HG03196 (cell line): Measurements from ENCODE around the gene EHD4.

Source experiments
- ATAC-seq: cut with Tn5 transposase; IDR thresholded peaks from one replicate; pipeline ENCODE4 v1.9.1; 2021; ENCODE audit not compliant: unreplicated experiment

The EHD4 gene

GRCh38 chr15:41921167-41921566 lies 51.2 kb downstream of the EHD4 start:
- no peak for ATAC-seq

- ATAC-seq = no peak
Measured at GRCh38 chr15:41919954-41920538, 52.3 kb downstream of the EHD4 start.

- no peak for ATAC-seq
Measured at GRCh38 chr15:41919201-41919820, 53.0 kb downstream of the EHD4 start.

GRCh38 chr15:41918506-41919126 lies 53.7 kb downstream of the EHD4 start:
- ATAC-seq = no peak

GRCh38 chr15:41917767-41918430 lies 54.5 kb downstream of the EHD4 start:
- ATAC-seq = no peak

- ATAC-seq = no peak
Measured at GRCh38 chr15:41915255-41915994, 56.9 kb downstream of the EHD4 start.

- ATAC-seq = no peak
Measured at GRCh38 chr15:41914411-41914810, 57.9 kb downstream of the EHD4 start.

- ATAC-seq = no peak
Measured at GRCh38 chr15:41913256-41913655, 59.1 kb downstream of the EHD4 start.

- ATAC-seq = no peak
Measured at GRCh38 chr15:41911691-41912345, 60.5 kb downstream of the EHD4 start.

GRCh38 chr15:41908736-41909461 lies 63.5 kb downstream of the EHD4 start:
- ATAC-seq = no peak

- ATAC-seq = no peak
Measured at GRCh38 chr15:41907141-41907540, 65.2 kb downstream of the EHD4 start.

- ATAC-seq = no peak
Measured at GRCh38 chr15:41906608-41907007, 65.7 kb downstream of the EHD4 start.

GRCh38 chr15:41905036-41905793 lies 67.1 kb downstream of the EHD4 start:
- ATAC-seq = no peak

- ATAC-seq = no peak
Measured at GRCh38 chr15:41904541-41905005, 67.8 kb downstream of the EHD4 start.

GRCh38 chr15:41903782-41904181 lies 68.6 kb downstream of the EHD4 start:
- no peak for ATAC-seq

GRCh38 chr15:41901431-41901830 lies 70.9 kb downstream of the EHD4 start:
- no peak for ATAC-seq

- no peak for ATAC-seq
Measured at GRCh38 chr15:41900526-41901380, 71.6 kb downstream of the EHD4 start.

GRCh38 chr15:41899854-41900442 lies 72.4 kb downstream of the EHD4 start:
- no peak for ATAC-seq
